Mesendoderm (in vitro differentiated cells): ENCODE data around the gene TOR1AIP1.

Experiments
- DNase-seq: peaks from one replicate; pipeline ENCODE4 v3.0.0; 2013
- H2AK5ac ChIP-seq: 2 replicates; pipeline ENCODE4 v1.6.1; 2013; ENCODE audit warnings: low read length, inconsistent platforms
- H2BK120ac ChIP-seq: 2 replicates; pipeline ENCODE4 v1.6.1; 2013; ENCODE audit warnings: low read depth, mild to moderate bottlenecking, low read length, moderate library complexity, mixed read lengths
- H2BK15ac ChIP-seq: replicated peaks from 2 replicates; pipeline ENCODE4 v1.6.1; 2013; ENCODE audit warnings: low read depth, mild to moderate bottlenecking, moderate library complexity
- H2BK5ac ChIP-seq: 2 replicates; pipeline ENCODE4 v1.6.1; 2013; ENCODE audit warnings: low read length, inconsistent platforms
- H3K18ac ChIP-seq: 2 replicates; pipeline ENCODE4 v1.6.1; 2013; ENCODE audit warnings: mild to moderate bottlenecking, low read length, mixed read lengths
- H3K23ac ChIP-seq: one replicate; pipeline ENCODE4 v1.6.1; 2013; ENCODE audit warnings: low read length
- H3K27ac ChIP-seq: 2 replicates; pipeline ENCODE4 v1.5.1; 2013; ENCODE audit warnings: low read depth, mild to moderate bottlenecking, inconsistent platforms, low read length, moderate library complexity
- H3K27me3 ChIP-seq: 2 replicates; pipeline ENCODE4 v1.6.1; 2013; ENCODE audit warnings: low read length, control low read depth, mild to moderate bottlenecking, inconsistent platforms; ENCODE audit not compliant: insufficient read depth, poor library complexity
- H3K36me3 ChIP-seq: 2 replicates; pipeline ENCODE4 v1.6.1; 2013; ENCODE audit warnings: low read length, inconsistent platforms; ENCODE audit not compliant: control insufficient read depth, insufficient read depth
- H3K4ac ChIP-seq: one replicate; pipeline ENCODE4 v1.6.1; 2013; ENCODE audit warnings: low read depth, mild to moderate bottlenecking, low read length, moderate library complexity
- H3K4me1 ChIP-seq: 2 replicates; pipeline ENCODE4 v1.6.1; 2013; ENCODE audit warnings: low read depth, low read length, inconsistent platforms; ENCODE audit not compliant: control insufficient read depth
- H3K4me2 ChIP-seq: 2 replicates; pipeline ENCODE4 v1.6.1; 2013; ENCODE audit warnings: low read length
- H3K4me3 ChIP-seq: 2 replicates; pipeline ENCODE4 v1.5.1; 2013; ENCODE audit warnings: mild to moderate bottlenecking, low read length
- H3K56ac ChIP-seq: one replicate; pipeline ENCODE4 v1.6.1; 2013; ENCODE audit warnings: low read length
- H3K79me1 ChIP-seq: 2 replicates; pipeline ENCODE4 v1.6.1; 2013; ENCODE audit warnings: low read length, inconsistent platforms
- H3K79me2 ChIP-seq: 2 replicates; pipeline ENCODE4 v1.6.1; 2013; ENCODE audit warnings: mild to moderate bottlenecking, low read length; ENCODE audit not compliant: control insufficient read depth, insufficient read depth
- H3K9ac ChIP-seq: 2 replicates; pipeline ENCODE4 v1.6.1; 2013; ENCODE audit warnings: low read length, inconsistent platforms
- H4K5ac ChIP-seq: one replicate; pipeline ENCODE4 v1.6.1; 2013; ENCODE audit warnings: low read length
- H4K8ac ChIP-seq: one replicate; pipeline ENCODE4 v1.6.1; 2013; ENCODE audit warnings: low read depth, mild to moderate bottlenecking, control low read depth, low read length, moderate library complexity
- WGBS: extraction: QIAGEN DNeasy Blood & Tissue Kit; methylation state at CpG from one replicate; pipeline ENCODE4 v1.1.7; 2013; ENCODE audit warnings: low lambda C conversion rate, missing lambda C conversion rate; ENCODE audit not compliant: insufficient coverage; ENCODE audit errors: extremely low coverage; 5-methylcytosine and 5-hydroxymethylcytosine counted together

The TOR1AIP1 gene

DNA sequence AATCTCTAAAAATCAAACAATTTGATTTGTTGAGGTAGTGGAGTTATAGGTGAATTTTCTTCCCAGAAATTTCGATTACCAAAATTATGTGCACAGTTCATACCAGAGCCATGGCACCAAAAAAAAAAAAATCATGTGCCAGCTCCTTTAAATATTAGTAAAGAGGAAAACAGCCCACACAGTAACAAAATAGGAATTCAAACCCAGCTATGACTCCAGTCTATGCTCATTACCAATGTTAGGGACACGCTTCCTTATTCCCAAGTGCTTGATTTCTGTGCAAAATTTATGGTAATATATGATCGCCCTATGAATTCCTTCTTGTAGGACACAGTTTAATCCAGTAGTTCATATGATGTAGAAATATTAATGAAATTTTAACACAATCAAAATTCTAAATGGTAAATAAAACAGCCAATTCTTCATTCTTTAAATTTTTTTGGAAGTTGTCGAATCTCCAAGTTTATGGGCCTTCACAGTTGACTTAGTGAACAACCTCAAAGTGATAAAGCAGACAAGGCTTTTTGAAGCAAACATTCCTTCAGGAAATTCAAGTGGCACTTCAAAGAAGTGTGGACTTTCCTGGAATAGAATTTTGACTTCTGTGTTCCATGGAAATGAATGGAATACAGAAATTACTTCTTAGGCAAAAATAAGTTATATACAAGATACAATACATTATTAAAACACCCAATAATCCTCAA lies 6.3 kb upstream of the TOR1AIP1 start:
- no peak overlapping the region for H4K8ac ChIP-seq
- no peaks in the 10 kb centered on the region for H3K36me3 ChIP-seq
- H3K4me3 ChIP-seq, result no peak overlapping the region
- no peak overlapping the region for H4K5ac ChIP-seq
- no peak overlapping the region for H3K23ac ChIP-seq
- H3K4me2 ChIP-seq, result no peak overlapping the region
- no peak for DNase-seq
- H3K4ac ChIP-seq, result no peak overlapping the region
- no peak overlapping the region for H2BK15ac ChIP-seq
- no peak overlapping the region for H3K9ac ChIP-seq
- H3K4me1 ChIP-seq, result no peaks in the 10 kb centered on the region
- H3K18ac ChIP-seq, result no peak overlapping the region
- no peak overlapping the region for H3K56ac ChIP-seq
- no peak overlapping the region for H3K27ac ChIP-seq
- WGBS, result no CpG with 5 or more reads among the region's 4 CpGs
- H2BK5ac ChIP-seq, result no peak overlapping the region
- H3K27me3 ChIP-seq, result no peaks in the 10 kb centered on the region
- peaks cover 34% of the 10 kb centered on the region for H3K79me2 ChIP-seq
- H2BK120ac ChIP-seq, result no peak overlapping the region
- H3K79me1 ChIP-seq, result peaks cover 7% of the 10 kb centered on the region
- H2AK5ac ChIP-seq, result no peak overlapping the region

DNA sequence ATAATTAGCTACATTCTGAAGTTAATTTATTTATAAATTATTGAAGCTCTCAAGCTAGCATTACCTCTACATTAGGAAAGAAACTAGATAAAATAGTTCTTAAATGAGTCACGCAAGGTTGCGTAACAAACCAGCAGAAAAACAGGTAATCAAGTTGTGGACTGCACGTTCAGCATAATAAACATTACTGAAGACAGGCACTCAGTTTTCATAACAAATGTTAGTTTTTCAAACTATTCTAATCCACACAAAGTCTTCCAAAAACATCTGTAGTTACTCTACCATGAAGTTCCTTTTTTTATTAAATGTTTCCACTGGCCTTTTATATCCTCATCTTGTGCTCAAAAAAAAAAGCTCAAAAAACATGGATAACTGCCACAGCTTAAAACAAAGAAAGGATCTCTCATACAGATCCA lies 5.8 kb upstream of the TOR1AIP1 start:
- no peak overlapping the region for H3K27ac ChIP-seq
- H3K4ac ChIP-seq, result no peak overlapping the region

DNA sequence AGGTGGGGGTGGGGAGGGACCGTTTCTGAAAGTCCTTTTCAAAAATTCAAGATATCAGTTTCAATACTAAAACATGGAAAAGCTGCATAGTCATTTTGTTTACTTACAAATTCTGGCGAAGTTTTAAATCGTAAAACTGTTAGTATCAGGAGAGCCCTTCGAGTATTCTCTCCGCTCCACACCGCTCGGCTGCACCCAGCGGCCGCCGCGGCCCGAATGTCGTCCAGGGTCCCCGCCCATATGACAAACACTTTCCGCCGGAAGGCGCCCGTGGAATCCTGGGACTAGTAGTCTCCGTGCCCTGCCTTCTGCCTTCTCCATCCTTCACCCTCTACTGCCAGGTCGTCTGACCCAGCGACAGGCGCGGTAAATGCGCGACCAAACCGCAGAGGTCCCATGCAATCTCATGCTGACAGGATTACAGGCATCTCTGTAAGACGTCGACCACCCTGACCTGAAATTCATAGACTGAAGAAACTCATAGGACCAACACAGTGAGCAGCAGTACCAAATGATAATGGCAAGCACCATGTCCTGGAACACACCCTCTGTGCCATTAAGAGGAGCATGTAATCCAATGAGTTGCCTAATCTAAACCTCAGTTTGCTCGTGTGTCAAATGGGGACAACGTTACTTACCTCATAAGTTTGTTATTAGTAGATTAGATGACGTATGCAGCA lies 4.4 kb upstream of the TOR1AIP1 start, which contains the start of gene TOR1AIP2:
Gene TOR1AIP2, minus strand, starts transcription at position 218 of the 680 bp plus-strand sequence. CDS start 25,138 bp downstream, outside the sequence.
- WGBS, result 80% methylated on average over 1 of the region's 31 CpGs
- Histone ChIP-seq H4K8ac (no peak within 1 kb of the TSS), H3K79me1 (peaks cover 3% of the 10 kb centered on the region), H3K9ac (peak within 1 kb of the TSS; percentile 89), H2BK5ac (no peak within 1 kb of the TSS), H3K4me1 (no peaks in the 10 kb centered on the region), H3K23ac (no peak within 1 kb of the TSS), H3K4me2 (peak within 1 kb of the TSS; percentile 85), H3K36me3 (no peaks in the 10 kb centered on the region), H3K18ac (no peak within 1 kb of the TSS), H2AK5ac (no peak within 1 kb of the TSS), H3K27ac (no peak within 1 kb of the TSS), H2BK120ac (no peak within 1 kb of the TSS), H4K5ac (no peak within 1 kb of the TSS), H3K4me3 (peak within 1 kb of the TSS; percentile 85), H2BK15ac (no peak within 1 kb of the TSS), H3K56ac (peak within 1 kb of the TSS; percentile 93), H3K4ac (no peak within 1 kb of the TSS), H3K79me2 (peaks cover 30% of the 10 kb centered on the region), H3K27me3 (no peaks in the 10 kb centered on the region)
- peak; percentile 96 for DNase-seq

More for the DNA sequence above, 5.8 kb upstream of the TOR1AIP1 start:
- peaks cover 34% of the 10 kb centered on the region for H3K79me2 ChIP-seq
- no peak overlapping the region for H4K5ac ChIP-seq
- no peak overlapping the region for H3K18ac ChIP-seq
- no peaks in the 10 kb centered on the region for H3K27me3 ChIP-seq
- H3K4me2 ChIP-seq, result no peak overlapping the region
- peak; percentile 50 for DNase-seq
- no peaks in the 10 kb centered on the region for H3K36me3 ChIP-seq
- no peak overlapping the region for H3K4me3 ChIP-seq
- no peak overlapping the region for H2AK5ac ChIP-seq
- H3K4me1 ChIP-seq, result no peaks in the 10 kb centered on the region
- no peak overlapping the region for H3K56ac ChIP-seq
- no peak overlapping the region for H3K9ac ChIP-seq
- H2BK5ac ChIP-seq, result no peak overlapping the region
- H2BK15ac ChIP-seq, result no peak overlapping the region
- no peak overlapping the region for H3K23ac ChIP-seq
- no CpG with 5 or more reads among the region's 3 CpGs for WGBS
- H4K8ac ChIP-seq, result no peak overlapping the region
- H2BK120ac ChIP-seq, result no peak overlapping the region
- peaks cover 7% of the 10 kb centered on the region for H3K79me1 ChIP-seq

DNA sequence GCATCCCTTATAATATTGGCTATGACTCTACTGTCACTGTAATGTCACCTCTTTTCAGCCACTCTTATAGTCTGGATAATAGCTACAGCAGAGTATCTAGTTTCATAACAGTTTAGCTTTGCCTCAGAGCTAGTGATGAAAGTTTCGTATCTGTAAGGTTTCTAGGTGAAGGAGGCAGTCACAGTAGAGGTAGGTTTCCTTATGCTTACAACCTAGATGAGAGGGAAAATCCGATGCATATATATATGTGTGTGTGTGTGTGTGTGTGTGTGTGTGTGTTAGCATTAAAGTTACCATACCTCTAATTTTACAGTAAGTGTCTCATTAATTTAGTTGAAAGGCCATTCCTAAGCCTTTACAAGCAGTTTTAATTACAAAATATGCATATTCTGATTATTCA lies 2.3 kb upstream of the TOR1AIP1 start:
- no peak overlapping the region for H3K23ac ChIP-seq
- no peak overlapping the region for H3K18ac ChIP-seq
- no CpG with 5 or more reads among the region's 2 CpGs for WGBS
- H3K56ac ChIP-seq, result no peak overlapping the region
- no peak overlapping the region for H2BK120ac ChIP-seq
- H3K4me1 ChIP-seq, result no peaks in the 10 kb centered on the region
- peaks cover 19% of the 10 kb centered on the region for H3K79me2 ChIP-seq
- H3K27ac ChIP-seq, result no peak overlapping the region
- H3K9ac ChIP-seq, result no peak overlapping the region
- H4K5ac ChIP-seq, result no peak overlapping the region
- no peak overlapping the region for H3K4me3 ChIP-seq
- H2BK15ac ChIP-seq, result no peak overlapping the region
- no peaks in the 10 kb centered on the region for H3K36me3 ChIP-seq
- no peaks in the 10 kb centered on the region for H3K27me3 ChIP-seq
- no peak overlapping the region for H3K4ac ChIP-seq
- no peak overlapping the region for H2BK5ac ChIP-seq
- no peak overlapping the region for H2AK5ac ChIP-seq
- H3K79me1 ChIP-seq, result peaks cover 2% of the 10 kb centered on the region
- H3K4me2 ChIP-seq, result no peak overlapping the region
- DNase-seq, result no peak
- no peak overlapping the region for H4K8ac ChIP-seq

DNA sequence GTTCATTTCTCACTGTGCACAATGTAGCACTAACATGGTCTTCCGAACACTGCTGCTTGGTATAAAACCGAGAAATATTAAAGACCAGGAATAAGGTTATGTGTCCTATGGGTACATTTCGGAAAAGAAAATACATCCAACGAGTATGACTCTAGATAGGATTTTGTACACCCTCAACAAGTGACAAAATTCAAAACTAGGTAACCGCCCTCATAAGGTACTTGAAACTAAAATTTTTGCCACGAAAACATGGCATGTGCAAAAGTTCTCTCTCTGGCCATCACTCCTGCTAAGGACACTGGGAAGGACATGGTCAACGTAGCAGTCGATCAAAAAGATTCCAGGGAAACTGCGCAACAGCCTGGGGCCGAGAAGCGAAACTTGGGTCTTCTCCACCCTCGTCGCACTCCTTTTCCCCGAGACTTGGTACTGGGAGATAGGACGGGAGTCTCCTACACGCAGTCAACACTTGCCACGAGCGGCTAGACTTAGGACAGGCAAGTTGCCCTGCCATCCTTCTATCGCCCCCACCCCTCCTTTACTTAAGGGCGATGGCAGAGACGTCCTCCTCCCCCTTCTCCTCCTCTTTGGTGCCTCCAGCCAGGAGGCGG lies 338 bp upstream of the TOR1AIP1 start:
- Histone ChIP-seq H3K4me2 (peak overlapping the region; percentile 75), H3K56ac (peak overlapping the region; percentile 96), H3K4me1 (no peaks in the 10 kb centered on the region), H4K5ac (peak overlapping the region; percentile 78), H3K27ac (peak overlapping the region; percentile 93), H4K8ac (no peak overlapping the region), H3K9ac (peak overlapping the region; percentile 88), H3K79me2 (peaks cover 9% of the 10 kb centered on the region), H2BK120ac (no peak overlapping the region), H3K18ac (peak overlapping the region; percentile 10), H2BK15ac (no peak overlapping the region), H3K27me3 (no peaks in the 10 kb centered on the region), H2BK5ac (peak overlapping the region; percentile 64), H3K36me3 (no peaks in the 10 kb centered on the region), H3K4ac (no peak overlapping the region), H3K4me3 (peak overlapping the region; percentile 62), H3K79me1 (peaks cover 2% of the 10 kb centered on the region), H3K23ac (peak overlapping the region; percentile 97), H2AK5ac (no peak overlapping the region)
- no CpG with 5 or more reads among the region's 22 CpGs for WGBS
- DNase-seq, result peak; percentile 95
